ENCODE data around the gene TMPO. TPM values are rescaled to one million over a fixed set of nuclear protein-coding genes. Genes with fewer than 3 reads are reported as not detected.
A peak's percentile ranks its signal among the peaks of the same experiment; 100 is the strongest.
"Not testable (repeated sequence)": the region's sequence is repeated elsewhere in the genome, so short reads cannot be mapped to it uniquely, and the experiment has no call there.

The TMPO gene
- total RNA-seq = 314 and 321 TPM in 2 replicates

GRCh38 chr12:98515287-98516110, at the start of gene TMPO:
TSS of gene TMPO (plus strand) at chr12:98515590. CDS start at chr12:98515868, 278 bp downstream.
- peak within 1 kb of the TSS; percentile 98 for H3K4me3 Mint-ChIP-seq
- peaks cover 27% of the 10 kb centered on the region for H3K4me1 Mint-ChIP-seq (ENCODE audit: low read depth)
- peak within 1 kb of the TSS; percentile 100 for H3K27ac Mint-ChIP-seq
- H3K36me3 Mint-ChIP-seq (ENCODE audit: low read depth) = peaks cover 29% of the 10 kb centered on the region
- H3K9me3 Mint-ChIP-seq = no peaks in the 10 kb centered on the region
- DNase-seq (ENCODE audit: low spot score) = peak; percentile 95
- intact Hi-C loops (cut with micrococcal nuclease) = loop anchor here (1.0 to 5.0 kb wide), 10 partner anchors 12 to 1687 kb away; partner anchors contain the start of genes ACTR6, APAF1, NEDD1 and SLC25A3
- H3K27me3 Mint-ChIP-seq (ENCODE audit: insufficient read depth) = no peaks in the 10 kb centered on the region

- Mint-ChIP-seq H3K36me3 (ENCODE audit: low read depth) (no peaks in the 10 kb centered on the region), H3K4me3 (no peak overlapping the region), H3K4me1 (ENCODE audit: low read depth) (no peaks in the 10 kb centered on the region), H3K27me3 (ENCODE audit: insufficient read depth) (peaks cover 24% of the 10 kb centered on the region), H3K27ac (no peak overlapping the region), H3K9me3 (no peaks in the 10 kb centered on the region)
- no peak for DNase-seq (ENCODE audit: low spot score)
- intact Hi-C loops (cut with micrococcal nuclease) = no loop called here
These were observed 49.3 kb upstream of the TMPO start for GRCh38 chr12:98465950-98466602.

- H3K4me3 Mint-ChIP-seq = no peak overlapping the region
- peaks cover 19% of the 10 kb centered on the region for H3K27me3 Mint-ChIP-seq (ENCODE audit: insufficient read depth)
- no peak for DNase-seq (ENCODE audit: low spot score)
- intact Hi-C loops (cut with micrococcal nuclease) = no loop called here
- H3K36me3 Mint-ChIP-seq (ENCODE audit: low read depth) = no peaks in the 10 kb centered on the region
- no peaks in the 10 kb centered on the region for H3K4me1 Mint-ChIP-seq (ENCODE audit: low read depth)
- no peak overlapping the region for H3K27ac Mint-ChIP-seq
- H3K9me3 Mint-ChIP-seq = no peaks in the 10 kb centered on the region
These were observed 48.6 kb upstream of the TMPO start for GRCh38 chr12:98466640-98467400.

- intact Hi-C loops (cut with micrococcal nuclease) = no loop called here
- Mint-ChIP-seq H3K4me1 (ENCODE audit: low read depth) (no peaks in the 10 kb centered on the region), H3K27me3 (ENCODE audit: insufficient read depth) (peaks cover 19% of the 10 kb centered on the region), H3K9me3 (no peaks in the 10 kb centered on the region), H3K4me3 (no peak overlapping the region), H3K27ac (no peak overlapping the region), H3K36me3 (ENCODE audit: low read depth) (no peaks in the 10 kb centered on the region)
- DNase-seq (ENCODE audit: low spot score) = no peak
These were observed 46.3 kb upstream of the TMPO start for GRCh38 chr12:98469109-98469508.

- H3K27me3 Mint-ChIP-seq (ENCODE audit: insufficient read depth) = peaks cover 15% of the 10 kb centered on the region
- no peak overlapping the region for H3K27ac Mint-ChIP-seq
- intact Hi-C loops (cut with micrococcal nuclease) = no loop called here
- DNase-seq (ENCODE audit: low spot score) = no peak
- H3K9me3 Mint-ChIP-seq = no peaks in the 10 kb centered on the region
- H3K4me1 Mint-ChIP-seq (ENCODE audit: low read depth) = no peaks in the 10 kb centered on the region
- H3K36me3 Mint-ChIP-seq (ENCODE audit: low read depth) = no peaks in the 10 kb centered on the region
- no peak overlapping the region for H3K4me3 Mint-ChIP-seq
These were observed 44.8 kb upstream of the TMPO start for GRCh38 chr12:98470469-98471082.

- DNase-seq (ENCODE audit: low spot score) = no peak
- no peaks in the 10 kb centered on the region for H3K4me1 Mint-ChIP-seq (ENCODE audit: low read depth)
- no peak overlapping the region for H3K27ac Mint-ChIP-seq
- no peak overlapping the region for H3K4me3 Mint-ChIP-seq
- H3K9me3 Mint-ChIP-seq = no peaks in the 10 kb centered on the region
- H3K36me3 Mint-ChIP-seq (ENCODE audit: low read depth) = no peaks in the 10 kb centered on the region
- intact Hi-C loops (cut with micrococcal nuclease) = no loop called here
- peaks cover 14% of the 10 kb centered on the region for H3K27me3 Mint-ChIP-seq (ENCODE audit: insufficient read depth)
These were observed 44.3 kb upstream of the TMPO start for GRCh38 chr12:98471085-98471484.

GRCh38 chr12:98475565-98475908, 39.9 kb upstream of the TMPO start:
- Mint-ChIP-seq H3K9me3 (no peaks in the 10 kb centered on the region), H3K36me3 (ENCODE audit: low read depth) (no peaks in the 10 kb centered on the region), H3K4me3 (no peak overlapping the region), H3K4me1 (ENCODE audit: low read depth) (no peaks in the 10 kb centered on the region), H3K27me3 (ENCODE audit: insufficient read depth) (peaks cover 2% of the 10 kb centered on the region), H3K27ac (no peak overlapping the region)
- no peak for DNase-seq (ENCODE audit: low spot score)
- intact Hi-C loops (cut with micrococcal nuclease) = no loop called here

- Mint-ChIP-seq H3K4me1 (ENCODE audit: low read depth) (no peaks in the 10 kb centered on the region), H3K27me3 (ENCODE audit: insufficient read depth) (peaks cover 2% of the 10 kb centered on the region), H3K9me3 (no peaks in the 10 kb centered on the region), H3K36me3 (ENCODE audit: low read depth) (no peaks in the 10 kb centered on the region), H3K4me3 (no peak overlapping the region), H3K27ac (no peak overlapping the region)
- intact Hi-C loops (cut with micrococcal nuclease) = no loop called here
- DNase-seq (ENCODE audit: low spot score) = no peak
These were observed 36.8 kb upstream of the TMPO start for GRCh38 chr12:98478606-98479005.

GRCh38 chr12:98483621-98484503, 31.5 kb upstream of the TMPO start:
- Mint-ChIP-seq H3K27ac (no peak overlapping the region), H3K36me3 (ENCODE audit: low read depth) (no peaks in the 10 kb centered on the region), H3K27me3 (ENCODE audit: insufficient read depth) (peaks cover 10% of the 10 kb centered on the region), H3K4me1 (ENCODE audit: low read depth) (no peaks in the 10 kb centered on the region), H3K9me3 (no peaks in the 10 kb centered on the region), H3K4me3 (no peak overlapping the region)
- intact Hi-C loops (cut with micrococcal nuclease) = no loop called here
- DNase-seq (ENCODE audit: low spot score) = no peak

GRCh38 chr12:98485792-98486340, 29.5 kb upstream of the TMPO start:
- Mint-ChIP-seq H3K4me3 (no peak overlapping the region), H3K27me3 (ENCODE audit: insufficient read depth) (peaks cover 13% of the 10 kb centered on the region), H3K9me3 (no peaks in the 10 kb centered on the region), H3K27ac (no peak overlapping the region), H3K36me3 (ENCODE audit: low read depth) (no peaks in the 10 kb centered on the region), H3K4me1 (ENCODE audit: low read depth) (peaks cover 2% of the 10 kb centered on the region)
- intact Hi-C loops (cut with micrococcal nuclease) = no loop called here
- no peak for DNase-seq (ENCODE audit: low spot score)

GRCh38 chr12:98488416-98488815, 27.0 kb upstream of the TMPO start:
- DNase-seq (ENCODE audit: low spot score); H3K9me3 Mint-ChIP-seq; H3K4me1 Mint-ChIP-seq (ENCODE audit: low read depth); H3K27ac Mint-ChIP-seq; H3K36me3 Mint-ChIP-seq (ENCODE audit: low read depth); H3K4me3 Mint-ChIP-seq; intact Hi-C loops (cut with micrococcal nuclease): not testable (repeated sequence)
- H3K27me3 Mint-ChIP-seq (ENCODE audit: insufficient read depth) = peaks cover 13% of the 10 kb centered on the region

- no peaks in the 10 kb centered on the region for H3K36me3 Mint-ChIP-seq (ENCODE audit: low read depth)
- H3K27me3 Mint-ChIP-seq (ENCODE audit: insufficient read depth) = peaks cover 13% of the 10 kb centered on the region
- H3K4me1 Mint-ChIP-seq (ENCODE audit: low read depth) = peaks cover 8% of the 10 kb centered on the region
- DNase-seq (ENCODE audit: low spot score) = no peak
- no peak overlapping the region for H3K27ac Mint-ChIP-seq
- intact Hi-C loops (cut with micrococcal nuclease) = no loop called here
- H3K9me3 Mint-ChIP-seq = no peaks in the 10 kb centered on the region
- no peak overlapping the region for H3K4me3 Mint-ChIP-seq
These were observed 26.2 kb upstream of the TMPO start for GRCh38 chr12:98489176-98489575.

All from activated T-helper 1 cell treated with anti-CD3 and anti-CD28 coated beads, Interleukin-12 subunit alpha, Interleukin-12 subunit beta, Interleukin-2, Interleukin-4 antibody, amounts not matched to agents 30 ng/mL and 10 ng/mL and 1 ng/mL, durations not matched to agents 14 hours and 24 hours and 36 hours (primary cell).